Measurements from ENCODE around the gene GTF3C1. TPM values are rescaled to one million over a fixed set of nuclear protein-coding genes. Genes with fewer than 3 reads are reported as not detected.

Gene GTF3C1
- total RNA-seq, 2 donors from 2014 or later: 64.0 to 77.2 TPM

GRCh38 chr16:27432558-27432957 is 117.2 kb downstream of the GTF3C1 start:
- no peak overlapping the region for H3K27ac ChIP-seq
- no peak overlapping the region for H3K4me3 ChIP-seq
- no peak for TF ChIP-seq CTCF (IDR thresholded peaks at IDR 0.05)
- H3K4me1 ChIP-seq: no peaks in the 10 kb centered on the region
- H3K27me3 ChIP-seq: no peaks in the 10 kb centered on the region
- H3K9me3 ChIP-seq: no peaks in the 10 kb centered on the region
- H3K36me3 ChIP-seq: no peaks in the 10 kb centered on the region
- DNase-seq (ENCODE audit: low spot score): no peak

GRCh38 chr16:27431773-27432532 is 117.8 kb downstream of the GTF3C1 start:
- peak; percentile 44 for DNase-seq (ENCODE audit: low spot score)
- Histone ChIP-seq H3K9me3 (no peaks in the 10 kb centered on the region), H3K27ac (no peak overlapping the region), H3K4me3 (no peak overlapping the region), H3K27me3 (no peaks in the 10 kb centered on the region), H3K4me1 (no peaks in the 10 kb centered on the region), H3K36me3 (no peaks in the 10 kb centered on the region)
- TF ChIP-seq CTCF (IDR thresholded peaks at IDR 0.05): no peak

- H3K4me1 ChIP-seq: no peaks in the 10 kb centered on the region
- H3K9me3 ChIP-seq: no peaks in the 10 kb centered on the region
- no peak for TF ChIP-seq CTCF (IDR thresholded peaks at IDR 0.05)
- DNase-seq (ENCODE audit: low spot score): peak; percentile 13
- H3K4me3 ChIP-seq: no peak overlapping the region
- no peaks in the 10 kb centered on the region for H3K27me3 ChIP-seq
- no peak overlapping the region for H3K27ac ChIP-seq
- H3K36me3 ChIP-seq: no peaks in the 10 kb centered on the region
These were observed 118.7 kb downstream of the GTF3C1 start for GRCh38 chr16:27430923-27431484.

- no peak for TF ChIP-seq CTCF (IDR thresholded peaks at IDR 0.05)
These were observed 119.2 kb downstream of the GTF3C1 start for GRCh38 chr16:27430512-27430911.

GRCh38 chr16:27429981-27430441 is 119.7 kb downstream of the GTF3C1 start:
- no peaks in the 10 kb centered on the region for H3K36me3 ChIP-seq
- H3K27ac ChIP-seq: no peak overlapping the region
- H3K4me1 ChIP-seq: no peaks in the 10 kb centered on the region
- H3K9me3 ChIP-seq: no peaks in the 10 kb centered on the region
- no peaks in the 10 kb centered on the region for H3K27me3 ChIP-seq
- peak; percentile 43 for DNase-seq (ENCODE audit: low spot score)
- no peak for TF ChIP-seq CTCF (IDR thresholded peaks at IDR 0.05)
- no peak overlapping the region for H3K4me3 ChIP-seq

More at GRCh38 chr16:27430512-27430911, 119.2 kb downstream of the GTF3C1 start:
- Histone ChIP-seq H3K27me3 (no peaks in the 10 kb centered on the region), H3K36me3 (no peaks in the 10 kb centered on the region), H3K4me3 (no peak overlapping the region), H3K9me3 (no peaks in the 10 kb centered on the region), H3K27ac (no peak overlapping the region), H3K4me1 (no peaks in the 10 kb centered on the region)
- DNase-seq (ENCODE audit: low spot score): peak; percentile 18

Measured in right atrium auricular region (tissue), 2 donors.